Globus pallidus (tissue), 1 donor: ENCODE measurements around the gene ARMS2.
A peak's percentile ranks its signal among the peaks of the same experiment; 100 is the strongest.

Experiments
- DNase-seq: peaks from one replicate; pipeline ENCODE4 v3.0.0-alpha.2; 2015; ENCODE audit warnings: low spot score

The ARMS2 gene

GRCh38 chr10:122471531-122472177, 17.2 kb downstream of the ARMS2 start:
- no peak for DNase-seq

- no peak for DNase-seq
These were observed 18.7 kb downstream of the ARMS2 start for GRCh38 chr10:122473116-122473515.

GRCh38 chr10:122474131-122474818, 19.8 kb downstream of the ARMS2 start:
- DNase-seq, result no peak

GRCh38 chr10:122475100-122475499, 20.6 kb downstream of the ARMS2 start:
- peak; percentile 81 for DNase-seq

- no peak for DNase-seq
These were observed 21.3 kb downstream of the ARMS2 start for GRCh38 chr10:122475591-122476332.

GRCh38 chr10:122476333-122476695, 21.9 kb downstream of the ARMS2 start:
- no peak for DNase-seq

GRCh38 chr10:122477436-122477835, 23.0 kb downstream of the ARMS2 start:
- no peak for DNase-seq

GRCh38 chr10:122478971-122479370, 24.5 kb downstream of the ARMS2 start:
- no peak for DNase-seq

GRCh38 chr10:122480146-122480833, 25.8 kb downstream of the ARMS2 start:
- no peak for DNase-seq

- DNase-seq, result no peak
These were observed 27.0 kb downstream of the ARMS2 start for GRCh38 chr10:122481296-122482056.

- DNase-seq, result no peak
These were observed 30.0 kb downstream of the ARMS2 start for GRCh38 chr10:122484276-122485060.

- no peak for DNase-seq
These were observed 31.2 kb downstream of the ARMS2 start for GRCh38 chr10:122485670-122486069.

GRCh38 chr10:122486406-122487080, 32.1 kb downstream of the ARMS2 start:
- no peak for DNase-seq

- no peak for DNase-seq
These were observed 32.8 kb downstream of the ARMS2 start for GRCh38 chr10:122487174-122487765.

GRCh38 chr10:122490268-122490667, 35.8 kb downstream of the ARMS2 start:
- peak; percentile 29 for DNase-seq

GRCh38 chr10:122490786-122491680, 36.6 kb downstream of the ARMS2 start:
- DNase-seq, result no peak

GRCh38 chr10:122492006-122492405, 37.6 kb downstream of the ARMS2 start:
- DNase-seq, result no peak

- peak; percentile 35 for DNase-seq
These were observed 38.6 kb downstream of the ARMS2 start for GRCh38 chr10:122492999-122493481.

- DNase-seq, result no peak
These were observed 39.3 kb downstream of the ARMS2 start for GRCh38 chr10:122493761-122494160.
